Fibroblast of mammary gland (primary cell): ENCODE results near the gene SLC26A8.
"Not testable (repeated sequence)": the region's sequence is repeated elsewhere in the genome, so short reads cannot be mapped to it uniquely, and the experiment has no call there.

Source experiments
- DNase-seq: peaks from one replicate; pipeline ENCODE4 v3.0.0-alpha.2; 2010; ENCODE audit warnings: low read depth
- H3K4me3 ChIP-seq: 2 replicates; pipeline ENCODE4 v1.5.1; 2011; ENCODE audit warnings: low read depth, mild to moderate bottlenecking, low read length, moderate library complexity; ENCODE audit not compliant: control insufficient read depth
- TF ChIP-seq, protein P1 (sequence below): conservative IDR thresholded peaks from 2 replicates; pipeline ENCODE4 v1.5.1; 2011; ENCODE audit warnings: low read depth, low read length, inconsistent platforms; ENCODE audit not compliant: control insufficient read depth, insufficient read depth

Gene SLC26A8

DNA sequence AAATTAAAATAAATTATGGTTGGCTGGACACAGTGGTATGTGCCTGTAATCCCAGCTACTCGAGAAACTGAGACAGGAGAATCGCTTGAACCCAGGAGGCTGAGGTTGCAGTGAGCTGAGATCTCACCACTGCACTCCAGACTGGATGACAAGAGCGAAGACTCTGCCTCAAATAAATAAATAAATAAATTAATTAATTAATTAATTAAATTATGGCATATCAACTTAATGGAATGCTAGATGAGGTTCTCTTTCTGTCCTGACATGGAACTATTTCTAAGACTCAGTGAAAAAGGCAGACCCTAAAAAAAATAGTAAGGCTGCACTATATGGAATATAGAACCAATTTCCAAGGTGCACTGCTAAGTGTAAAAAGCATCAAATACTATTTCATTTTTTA lies 108.4 kb downstream of the SLC26A8 start:
- DNase-seq: no peak
- H3K4me3 ChIP-seq: no peak overlapping the region
- TF ChIP-seq, protein P1, sequence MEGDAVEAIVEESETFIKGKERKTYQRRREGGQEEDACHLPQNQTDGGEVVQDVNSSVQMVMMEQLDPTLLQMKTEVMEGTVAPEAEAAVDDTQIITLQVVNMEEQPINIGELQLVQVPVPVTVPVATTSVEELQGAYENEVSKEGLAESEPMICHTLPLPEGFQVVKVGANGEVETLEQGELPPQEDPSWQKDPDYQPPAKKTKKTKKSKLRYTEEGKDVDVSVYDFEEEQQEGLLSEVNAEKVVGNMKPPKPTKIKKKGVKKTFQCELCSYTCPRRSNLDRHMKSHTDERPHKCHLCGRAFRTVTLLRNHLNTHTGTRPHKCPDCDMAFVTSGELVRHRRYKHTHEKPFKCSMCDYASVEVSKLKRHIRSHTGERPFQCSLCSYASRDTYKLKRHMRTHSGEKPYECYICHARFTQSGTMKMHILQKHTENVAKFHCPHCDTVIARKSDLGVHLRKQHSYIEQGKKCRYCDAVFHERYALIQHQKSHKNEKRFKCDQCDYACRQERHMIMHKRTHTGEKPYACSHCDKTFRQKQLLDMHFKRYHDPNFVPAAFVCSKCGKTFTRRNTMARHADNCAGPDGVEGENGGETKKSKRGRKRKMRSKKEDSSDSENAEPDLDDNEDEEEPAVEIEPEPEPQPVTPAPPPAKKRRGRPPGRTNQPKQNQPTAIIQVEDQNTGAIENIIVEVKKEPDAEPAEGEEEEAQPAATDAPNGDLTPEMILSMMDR: no peak

DNA sequence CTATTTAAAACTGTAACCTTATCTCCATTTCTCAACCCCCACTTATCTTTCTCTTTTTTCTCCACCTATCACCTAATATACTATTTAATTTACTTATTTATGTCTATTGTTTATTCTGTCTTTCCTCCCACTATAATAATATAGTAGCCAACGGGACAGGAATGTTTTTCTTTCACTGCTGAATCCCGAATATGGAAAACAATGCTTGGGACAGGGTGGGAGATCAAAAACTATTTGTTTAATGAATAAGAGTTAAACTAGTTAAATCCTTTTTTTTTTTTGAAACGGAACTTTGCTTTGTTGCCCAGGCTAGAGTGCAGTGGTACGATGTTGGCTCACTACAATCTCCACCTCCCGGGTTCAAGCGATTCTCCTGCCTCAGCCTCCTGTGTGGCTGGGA lies 109.9 kb downstream of the SLC26A8 start:
- no peak for DNase-seq
- TF ChIP-seq, protein P1: no peak
- H3K4me3 ChIP-seq: no peak overlapping the region

DNA sequence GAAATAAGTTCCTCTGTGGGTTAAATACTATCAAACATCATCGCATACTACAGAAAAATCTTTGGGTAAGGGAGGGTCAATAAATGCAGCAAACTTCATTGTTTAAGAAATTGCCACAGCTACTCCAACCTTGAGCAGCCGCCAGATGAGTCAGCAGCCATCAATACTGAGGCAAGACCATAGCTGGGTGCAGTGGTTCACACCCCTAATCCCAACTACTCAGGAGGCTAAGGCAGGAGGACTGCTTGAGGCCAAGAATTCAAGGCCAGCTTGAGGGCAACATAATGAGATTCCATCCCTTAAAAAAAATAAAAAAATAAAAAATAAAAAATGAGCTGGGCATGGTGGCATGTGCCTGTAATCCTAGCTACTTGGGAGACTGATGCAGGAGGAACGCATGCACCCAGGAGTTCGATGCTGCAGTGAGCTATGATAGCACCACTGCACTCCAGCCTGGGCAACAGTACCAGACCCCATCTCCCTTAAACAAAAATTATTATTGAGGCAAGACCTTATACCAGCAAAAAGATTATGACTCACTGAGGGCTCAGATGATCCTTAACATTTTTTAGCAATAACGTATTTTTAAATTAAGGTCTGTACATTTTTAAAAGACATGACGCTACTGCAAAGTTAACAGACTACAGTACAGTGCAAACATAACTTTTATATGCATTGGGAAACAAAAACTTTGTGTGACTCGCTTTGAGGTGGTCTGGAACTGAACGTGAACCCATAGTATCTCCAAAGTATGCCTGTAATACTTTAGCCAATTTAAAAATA lies 112.4 kb downstream of the SLC26A8 start:
- peak; percentile 56 for DNase-seq
- no peak overlapping the region for H3K4me3 ChIP-seq
- TF ChIP-seq, protein P1: no peak

DNA sequence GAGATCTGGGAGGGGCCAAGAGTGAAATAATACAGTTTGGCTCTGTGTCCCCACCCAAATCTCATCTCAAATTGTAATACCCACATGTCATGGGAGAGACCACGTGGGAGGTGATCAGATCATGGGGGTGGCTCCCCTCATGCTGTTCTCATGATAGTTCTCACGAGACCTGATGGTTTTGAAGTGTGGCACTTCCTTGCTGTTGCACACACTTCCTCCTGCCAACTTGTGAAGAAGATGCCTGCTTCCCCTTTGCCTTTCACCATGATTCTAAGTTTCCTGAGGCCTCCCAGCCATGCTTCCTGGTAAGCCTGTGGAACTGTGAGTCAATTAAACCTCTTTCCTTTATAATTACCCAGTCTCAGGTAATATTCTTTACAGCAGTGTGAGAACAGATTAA lies 114.9 kb downstream of the SLC26A8 start:
- not testable (repeated sequence) for DNase-seq, H3K4me3 ChIP-seq

DNA sequence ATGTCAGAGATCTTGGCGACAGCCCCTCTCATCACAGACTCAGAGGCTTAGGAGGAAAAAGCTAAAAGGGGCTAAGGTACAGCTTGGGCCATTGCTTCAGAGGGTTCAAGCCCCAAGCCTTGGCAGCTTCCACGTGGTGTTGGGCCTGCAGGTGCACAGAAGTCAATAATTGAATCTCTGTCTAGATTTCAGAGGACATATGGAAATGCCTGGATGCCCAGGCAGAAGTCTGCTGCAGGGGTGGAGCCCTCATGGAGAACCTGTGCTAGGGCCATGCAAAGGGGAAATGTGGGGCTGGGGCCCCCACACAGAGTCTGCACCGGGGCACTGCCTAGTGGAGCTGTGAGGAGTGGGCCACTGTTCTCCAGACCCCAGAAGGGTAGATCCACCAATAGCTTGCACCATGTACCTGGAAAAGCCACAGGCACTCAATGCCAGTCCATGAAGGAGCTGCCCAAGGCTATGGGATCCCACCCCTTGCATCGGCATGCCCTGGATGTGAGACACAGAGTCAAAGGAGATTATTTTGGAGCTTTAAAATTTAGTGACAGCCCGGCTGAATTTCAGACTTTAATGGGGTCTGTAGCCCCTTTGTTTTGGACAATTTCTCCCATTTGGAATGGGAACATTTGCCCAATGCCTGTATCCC lies 115.6 kb downstream of the SLC26A8 start:
- not testable (repeated sequence) for H3K4me3 ChIP-seq, DNase-seq

DNA sequence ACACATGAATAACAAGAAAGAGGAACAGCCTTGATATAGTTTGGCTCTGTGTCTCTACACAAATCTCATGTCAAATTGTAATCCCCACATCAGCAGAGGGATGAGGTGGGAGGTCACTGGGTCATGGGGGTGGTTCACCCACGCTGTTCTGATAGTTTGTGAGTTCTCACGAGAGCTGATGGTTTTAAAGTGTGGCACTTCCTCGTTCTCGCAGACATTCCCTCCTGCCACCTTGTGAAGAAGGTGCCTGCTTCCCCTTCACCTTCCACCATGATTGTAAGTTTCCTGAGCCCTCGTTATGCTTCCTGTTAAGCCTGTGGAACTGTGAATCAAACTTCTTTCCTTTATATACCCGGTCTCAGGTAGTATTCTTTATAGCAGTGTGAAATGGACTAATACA lies 116.7 kb downstream of the SLC26A8 start:
- TF ChIP-seq, protein P1: no peak
- DNase-seq: no peak
- no peak overlapping the region for H3K4me3 ChIP-seq

DNA sequence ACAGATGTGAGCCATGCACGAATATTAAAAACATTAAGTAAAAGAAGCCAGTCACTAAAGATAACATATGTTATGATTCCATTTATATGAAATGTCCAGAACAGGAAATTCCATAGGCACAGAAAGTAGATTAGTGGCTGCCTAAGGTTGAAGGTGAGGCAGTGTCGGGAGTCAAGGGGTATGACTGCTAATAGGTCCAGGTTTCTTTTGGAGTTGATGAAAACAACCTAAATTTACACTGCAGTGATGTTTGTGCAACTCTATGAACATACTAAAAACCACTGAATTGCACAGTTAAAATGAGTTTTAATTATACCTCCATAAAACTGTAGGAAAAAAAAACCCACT lies 118.0 kb downstream of the SLC26A8 start:
- no peak overlapping the region for H3K4me3 ChIP-seq
- DNase-seq: no peak
- TF ChIP-seq, protein P1: no peak

DNA sequence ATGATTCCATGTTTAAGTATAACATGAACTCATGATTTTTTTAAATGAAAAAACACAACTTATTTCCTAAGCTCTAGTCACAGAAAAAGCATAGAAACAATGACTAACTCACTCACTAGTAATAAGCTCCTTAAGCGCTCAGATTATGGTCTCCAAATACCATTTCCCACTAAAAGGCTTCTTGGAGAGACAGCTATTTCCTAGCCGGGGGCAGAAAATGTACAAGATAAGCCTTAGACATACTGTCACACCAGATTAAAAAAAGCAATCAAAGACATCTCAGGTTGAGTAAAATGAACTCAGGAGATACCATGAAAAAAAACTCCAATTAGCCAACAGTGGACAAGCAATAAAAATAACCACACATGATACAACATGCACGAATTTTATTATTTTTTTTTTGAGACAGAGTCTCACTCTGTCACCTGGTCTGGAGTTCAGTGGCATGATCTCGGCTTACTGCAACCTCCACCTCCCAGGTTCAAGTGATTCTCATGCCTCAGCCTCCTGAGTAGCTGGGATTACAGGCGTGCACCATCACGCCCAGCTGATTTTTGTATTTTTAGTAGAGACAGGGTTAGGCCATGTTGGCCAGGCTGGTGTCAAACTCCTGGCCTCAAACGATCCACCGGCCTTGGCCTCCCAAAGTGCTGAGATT lies 118.5 kb downstream of the SLC26A8 start:
- DNase-seq: no peak
- no peak overlapping the region for H3K4me3 ChIP-seq

More for the DNA sequence above, 118.5 kb downstream of the SLC26A8 start:
- TF ChIP-seq, protein P1: no peak
